Hepatocyte (in vitro differentiated cells): ENCODE data around the gene PBX3.

ENCODE experiments used
- EZH2 ChIP-seq: fragments of 200-600 bp; sonication (generic); IDR thresholded peaks from 2 replicates; pipeline ENCODE4 v1.6.1; 2016; ENCODE audit warnings: antibody characterized with exemption, mild to moderate bottlenecking, borderline replicate concordance
- EZH2phosphoT487 ChIP-seq: fragments of 200-600 bp; sonication (generic); IDR thresholded peaks from one replicate; pipeline ENCODE4 v1.6.1; 2018; ENCODE audit warnings: antibody characterized with exemption, mild to moderate bottlenecking, low read depth, moderate library complexity; ENCODE audit not compliant: unreplicated experiment, severe bottlenecking
- TF ChIP-seq, protein P1 (sequence below): fragments of 200-600 bp; sonication (generic); IDR thresholded peaks from 2 replicates; pipeline ENCODE4 v1.5.1; 2016; ENCODE audit warnings: antibody characterized with exemption, mild to moderate bottlenecking; ENCODE audit not compliant: poor library complexity

DNA sequence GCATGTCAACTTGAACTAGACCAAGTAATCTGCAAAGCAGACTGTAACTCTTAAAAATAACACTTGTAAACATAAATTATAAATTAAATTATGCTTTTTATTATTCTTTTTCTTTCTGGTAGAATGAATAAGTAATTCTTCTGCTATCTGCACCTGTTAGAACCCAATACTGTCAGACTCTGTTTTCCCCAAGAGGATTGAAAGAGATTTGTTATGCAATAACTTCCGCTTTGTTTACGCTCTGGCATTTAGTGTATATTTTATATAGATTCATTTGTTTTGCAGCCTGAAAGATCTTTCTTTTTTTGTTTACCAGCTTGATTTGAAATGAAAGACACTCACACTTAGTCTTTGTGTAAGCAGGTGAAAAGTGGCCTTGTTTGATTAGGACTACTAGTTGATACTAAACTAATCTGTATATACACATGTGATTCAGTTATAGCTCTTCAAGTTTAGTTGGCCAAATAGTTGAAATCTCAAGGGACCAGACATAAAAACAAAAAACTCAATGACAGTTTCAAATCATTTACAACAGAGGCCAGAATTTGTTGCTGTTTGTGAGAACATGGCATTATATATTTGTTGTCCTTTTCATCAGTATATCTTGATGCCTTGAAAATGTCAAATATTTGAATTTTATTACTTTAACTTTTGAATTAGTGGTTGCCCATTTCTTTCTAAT is 155.8 kb downstream of the PBX3 start:
- TF ChIP-seq, protein P1, sequence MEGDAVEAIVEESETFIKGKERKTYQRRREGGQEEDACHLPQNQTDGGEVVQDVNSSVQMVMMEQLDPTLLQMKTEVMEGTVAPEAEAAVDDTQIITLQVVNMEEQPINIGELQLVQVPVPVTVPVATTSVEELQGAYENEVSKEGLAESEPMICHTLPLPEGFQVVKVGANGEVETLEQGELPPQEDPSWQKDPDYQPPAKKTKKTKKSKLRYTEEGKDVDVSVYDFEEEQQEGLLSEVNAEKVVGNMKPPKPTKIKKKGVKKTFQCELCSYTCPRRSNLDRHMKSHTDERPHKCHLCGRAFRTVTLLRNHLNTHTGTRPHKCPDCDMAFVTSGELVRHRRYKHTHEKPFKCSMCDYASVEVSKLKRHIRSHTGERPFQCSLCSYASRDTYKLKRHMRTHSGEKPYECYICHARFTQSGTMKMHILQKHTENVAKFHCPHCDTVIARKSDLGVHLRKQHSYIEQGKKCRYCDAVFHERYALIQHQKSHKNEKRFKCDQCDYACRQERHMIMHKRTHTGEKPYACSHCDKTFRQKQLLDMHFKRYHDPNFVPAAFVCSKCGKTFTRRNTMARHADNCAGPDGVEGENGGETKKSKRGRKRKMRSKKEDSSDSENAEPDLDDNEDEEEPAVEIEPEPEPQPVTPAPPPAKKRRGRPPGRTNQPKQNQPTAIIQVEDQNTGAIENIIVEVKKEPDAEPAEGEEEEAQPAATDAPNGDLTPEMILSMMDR, result no peak
- TF ChIP-seq EZH2, result no peak
- no peak for TF ChIP-seq EZH2phosphoT487
